ENCODE measurements around the gene CLEC2A.
"Not testable (repeated sequence)": the region's sequence is repeated elsewhere in the genome, so short reads cannot be mapped to it uniquely, and the experiment has no call there.

The CLEC2A gene

DNA sequence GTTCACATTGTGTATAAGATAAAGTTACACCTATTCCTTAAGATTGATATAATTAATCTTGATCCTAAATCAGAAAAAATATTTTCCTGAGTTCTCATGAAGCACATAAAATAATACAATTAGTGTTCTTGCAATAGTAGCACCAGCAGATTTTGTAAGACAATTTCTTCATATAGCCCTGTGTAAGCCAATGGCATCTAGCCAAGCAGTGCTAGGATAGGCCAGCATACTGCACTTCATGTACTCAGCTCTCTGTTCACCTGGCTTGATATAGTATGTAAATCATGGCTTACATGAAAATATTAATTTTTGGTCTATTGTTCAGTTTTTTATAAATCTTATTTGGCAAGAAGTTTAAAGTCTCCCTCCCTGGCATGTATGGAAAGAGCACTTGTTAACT is 49.0 kb downstream of the CLEC2A start:
- no peak for DNase-seq (ENCODE audit: extremely low read depth in 1 of 2, low read depth in 1 of 2)

DNA sequence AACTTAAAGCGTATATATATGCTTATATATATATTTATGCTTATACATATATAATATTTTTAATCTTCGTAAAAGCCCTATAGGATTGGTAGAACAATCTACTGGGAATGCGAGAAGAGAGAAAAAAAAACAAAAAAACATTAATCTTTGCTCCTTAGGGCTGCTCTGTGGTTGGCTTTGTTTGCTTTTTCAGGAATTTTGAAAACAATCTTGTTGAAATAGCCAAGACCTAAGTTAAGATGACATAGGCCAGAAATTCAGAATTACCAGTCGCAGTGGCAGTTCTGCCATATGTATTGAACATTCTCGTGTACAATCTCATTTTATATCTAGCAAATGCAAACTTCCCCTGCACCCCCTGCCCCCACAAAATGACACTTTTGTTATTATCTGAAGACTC is 50.2 kb downstream of the CLEC2A start:
- DNase-seq (ENCODE audit: extremely low read depth in 1 of 2, low read depth in 1 of 2), result no peak

DNA sequence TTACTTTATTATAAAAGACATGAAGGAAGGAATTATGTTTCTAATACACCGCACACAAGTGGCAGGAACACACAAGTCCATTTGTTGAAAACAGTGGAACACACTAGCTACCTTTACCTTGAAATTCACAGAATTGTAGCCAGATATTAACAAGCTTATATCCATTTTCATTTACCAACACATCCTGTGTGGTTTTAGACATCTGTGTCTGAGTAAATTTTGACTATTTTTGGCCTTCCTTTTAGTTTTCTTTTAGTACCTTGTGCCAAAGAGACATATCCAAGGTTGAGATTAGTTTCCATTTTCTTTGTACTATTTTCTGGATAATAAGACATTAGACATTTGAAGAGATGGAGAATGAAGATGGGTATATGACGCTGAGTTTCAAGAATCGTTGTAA is 50.9 kb downstream of the CLEC2A start, which contains the start of gene KLRF2:
Gene KLRF2 (plus strand): TSS at position 244 of the 400 bp plus-strand sequence. CDS start 107 bp downstream, at position 351.
- DNase-seq (ENCODE audit: extremely low read depth in 1 of 2, low read depth in 1 of 2), result no peak

DNA sequence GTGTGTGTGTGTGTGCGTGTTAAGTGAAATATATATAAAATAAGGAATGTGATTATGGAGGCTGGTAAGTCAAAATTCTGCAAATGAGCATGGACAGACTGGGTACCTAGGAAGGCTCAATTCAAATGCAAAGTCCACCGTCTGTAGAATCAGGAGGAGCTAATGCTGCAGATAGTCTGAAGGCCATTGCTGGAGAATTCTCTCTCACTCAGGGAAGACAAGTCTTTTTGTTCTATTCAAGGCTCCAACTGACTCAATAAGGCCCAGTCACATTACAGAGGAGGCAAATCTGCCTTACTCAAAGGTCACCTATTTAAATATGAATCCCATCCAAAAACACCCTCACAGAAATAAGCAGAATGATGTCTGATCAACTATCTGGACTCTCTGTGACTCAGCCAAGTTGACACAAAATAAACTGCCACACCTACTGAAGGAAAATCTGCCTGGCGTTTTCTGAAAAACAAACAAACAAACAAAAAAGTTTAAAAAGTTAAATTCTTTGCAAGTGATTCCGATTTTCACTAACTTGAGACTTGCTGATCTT is 51.6 kb downstream of the CLEC2A start:
- no peak for DNase-seq (ENCODE audit: extremely low read depth in 1 of 2, low read depth in 1 of 2)

DNA sequence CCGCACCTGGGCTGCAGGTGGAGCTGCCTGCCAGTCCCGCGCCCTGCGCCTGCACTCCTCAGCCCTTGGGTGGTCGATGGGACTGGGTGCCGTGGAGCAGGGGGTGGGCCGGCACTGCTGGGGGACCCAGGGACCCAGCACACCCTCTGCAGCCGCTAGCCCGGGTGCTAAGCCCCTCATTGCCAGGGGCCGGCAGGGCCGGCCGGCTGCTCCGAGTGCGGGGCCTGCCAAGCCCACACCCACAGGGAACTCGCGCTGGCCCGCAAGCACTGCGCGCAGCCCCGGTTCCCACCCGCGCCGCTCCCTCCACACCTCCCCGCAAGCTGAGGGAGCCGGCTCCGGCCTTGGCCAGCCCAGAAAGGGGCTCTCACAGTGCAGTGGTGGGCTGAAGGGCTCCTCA is 56.0 kb downstream of the CLEC2A start:
- DNase-seq (ENCODE audit: extremely low read depth in 1 of 2, low read depth in 1 of 2), result not testable (repeated sequence)

DNA sequence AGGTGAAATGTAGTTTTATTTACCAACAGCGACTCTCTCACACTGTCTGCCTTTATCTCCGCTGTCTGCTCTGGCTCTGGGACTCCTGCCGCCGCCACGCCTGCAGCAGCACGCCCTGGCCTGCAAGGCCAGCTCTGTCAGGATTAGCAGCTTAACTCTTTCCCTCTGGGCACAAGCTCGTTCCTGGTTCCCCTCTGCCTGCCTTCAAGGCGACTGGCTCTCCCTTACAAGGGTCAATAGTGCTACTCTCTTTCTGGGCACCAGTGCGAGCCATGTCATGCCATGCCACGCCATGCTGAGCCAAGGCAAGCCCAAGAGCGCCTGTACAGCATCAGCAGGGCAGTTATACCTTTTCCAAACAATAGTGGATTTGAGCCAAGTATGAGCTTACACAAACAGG is 59.4 kb downstream of the CLEC2A start:
- DNase-seq (ENCODE audit: extremely low read depth in 1 of 2, low read depth in 1 of 2), result no peak

DNA sequence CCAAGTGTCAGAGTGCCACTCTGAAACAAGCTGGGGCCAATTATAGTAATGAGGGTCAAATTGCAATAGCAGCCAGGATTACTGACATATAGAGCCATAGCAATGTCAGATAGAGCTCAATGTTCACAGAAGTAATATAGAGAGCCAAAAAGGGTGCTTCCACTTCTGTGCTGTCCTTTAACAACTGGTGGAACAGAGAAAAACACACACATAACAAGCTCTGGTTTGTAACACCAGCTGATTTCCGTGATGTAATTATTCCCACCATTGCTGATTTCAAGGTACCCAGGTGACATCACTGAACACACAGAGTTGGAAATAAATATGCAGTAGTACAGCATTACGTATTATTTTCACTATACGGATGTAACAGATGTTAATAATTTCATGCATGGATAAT is 60.0 kb downstream of the CLEC2A start:
- DNase-seq (ENCODE audit: extremely low read depth in 1 of 2, low read depth in 1 of 2), result no peak

DNA sequence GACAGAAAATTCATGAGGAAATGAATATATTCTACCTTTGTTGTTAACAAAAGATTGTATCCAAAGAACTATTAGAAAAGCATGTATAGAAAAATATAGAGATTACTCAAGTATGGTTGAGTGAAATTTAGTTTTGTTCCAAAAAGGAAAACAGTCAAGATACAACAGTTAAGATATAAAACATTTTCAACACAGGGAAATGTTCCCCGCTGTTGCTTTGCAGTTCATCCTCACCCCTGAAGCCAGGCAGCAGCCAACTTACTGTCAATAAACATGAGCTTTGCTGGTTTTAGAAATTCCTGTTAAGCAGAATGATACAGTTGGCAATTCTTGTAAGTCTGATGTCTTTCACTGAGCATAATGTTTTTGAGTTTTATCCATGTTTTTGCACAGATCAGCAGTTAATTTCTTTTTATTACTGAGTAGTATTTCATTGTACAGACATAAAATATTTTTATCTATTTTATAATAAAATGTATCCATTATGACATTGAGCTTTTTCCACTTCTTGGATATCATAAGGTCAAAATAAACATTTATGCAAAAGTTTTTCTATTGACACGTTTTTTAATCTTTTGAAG is 61.8 kb downstream of the CLEC2A start:
- DNase-seq (ENCODE audit: extremely low read depth in 1 of 2, low read depth in 1 of 2), result no peak

DNA sequence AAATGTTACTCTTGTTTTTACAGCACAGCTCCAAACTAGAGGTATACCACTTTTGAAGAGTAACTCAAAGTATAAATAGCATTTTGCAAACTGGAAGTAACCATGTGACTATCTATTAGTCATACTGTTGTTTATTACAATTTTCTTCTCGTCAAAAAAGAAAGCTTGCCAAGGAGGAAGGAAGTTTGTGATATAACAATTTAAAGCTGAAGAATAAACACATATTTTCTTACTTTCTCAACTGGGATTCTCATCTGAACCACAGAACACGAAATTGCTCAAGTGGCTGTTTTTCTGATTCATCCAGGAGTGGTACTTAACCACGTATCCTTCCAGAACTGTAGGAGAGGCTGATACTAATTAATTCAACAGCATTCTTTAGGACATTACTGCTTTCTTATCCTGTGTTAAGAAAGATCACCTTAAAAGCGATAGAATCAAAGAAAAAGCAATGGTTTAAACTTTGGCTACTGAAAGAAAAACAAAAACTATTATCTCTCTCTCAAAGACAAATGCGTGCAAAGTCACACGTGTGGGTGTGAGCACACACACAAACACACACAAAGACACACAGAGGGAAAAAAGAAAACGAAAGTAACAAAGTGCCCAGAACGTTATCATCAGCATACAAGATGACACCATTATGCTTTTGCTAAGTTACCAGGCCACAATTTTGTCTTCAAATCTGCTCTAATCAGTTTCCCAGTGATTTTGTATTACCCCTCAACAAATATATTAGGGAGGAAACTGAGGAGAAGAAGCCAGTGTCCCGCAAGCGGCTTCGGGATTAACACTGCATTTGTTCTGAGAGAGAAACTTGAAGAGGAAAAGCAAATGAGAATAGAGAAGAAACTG is 62.6 kb downstream of the CLEC2A start, which contains the start of gene CLEC2B:
Gene CLEC2B (minus strand): TSS at position 48 of the 855 bp plus-strand sequence.
- DNase-seq (ENCODE audit: extremely low read depth in 1 of 2, low read depth in 1 of 2), result no peak

DNA sequence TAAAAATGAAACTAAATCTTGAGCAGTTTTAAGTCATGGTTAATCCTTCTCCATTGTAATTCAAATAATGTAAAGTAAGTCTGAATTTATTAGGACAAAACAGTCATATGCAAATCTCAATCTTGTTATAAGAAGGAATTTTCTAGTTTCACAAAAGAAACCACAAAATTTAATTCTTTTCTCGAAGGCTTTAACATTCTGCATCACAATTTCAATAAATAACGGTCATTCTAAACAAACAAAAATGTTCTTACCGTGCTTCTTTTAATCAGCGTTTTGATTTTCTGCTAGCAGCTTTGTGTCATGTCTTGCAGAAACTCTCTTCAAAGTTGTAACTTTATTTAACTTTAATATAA is 63.2 kb downstream of the CLEC2A start:
- no peak for DNase-seq (ENCODE audit: extremely low read depth in 1 of 2, low read depth in 1 of 2)

DNA sequence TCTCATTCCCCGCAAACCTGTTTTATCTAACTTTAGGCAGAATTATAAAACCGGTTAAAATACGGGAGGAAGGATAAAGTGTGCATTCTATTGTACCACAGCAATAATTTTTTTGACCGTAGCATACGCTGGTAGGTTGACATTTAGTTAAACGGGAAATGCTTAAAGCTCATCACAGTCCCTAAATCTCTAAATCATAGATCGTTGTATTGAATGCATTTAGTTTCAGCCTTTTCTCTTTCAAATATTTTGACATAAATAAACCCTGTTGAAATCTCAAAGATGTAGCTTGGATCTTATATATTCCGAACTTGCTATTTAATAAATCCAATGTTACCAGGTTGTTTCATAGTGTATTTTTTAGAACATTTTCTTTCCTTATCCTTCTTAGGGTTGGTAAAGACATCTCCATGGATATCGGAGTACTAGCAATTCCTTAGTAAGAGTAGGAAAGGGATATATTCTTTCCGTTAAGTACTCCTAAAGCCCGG is 63.8 kb downstream of the CLEC2A start:
- DNase-seq (ENCODE audit: extremely low read depth in 1 of 2, low read depth in 1 of 2), result no peak

DNA sequence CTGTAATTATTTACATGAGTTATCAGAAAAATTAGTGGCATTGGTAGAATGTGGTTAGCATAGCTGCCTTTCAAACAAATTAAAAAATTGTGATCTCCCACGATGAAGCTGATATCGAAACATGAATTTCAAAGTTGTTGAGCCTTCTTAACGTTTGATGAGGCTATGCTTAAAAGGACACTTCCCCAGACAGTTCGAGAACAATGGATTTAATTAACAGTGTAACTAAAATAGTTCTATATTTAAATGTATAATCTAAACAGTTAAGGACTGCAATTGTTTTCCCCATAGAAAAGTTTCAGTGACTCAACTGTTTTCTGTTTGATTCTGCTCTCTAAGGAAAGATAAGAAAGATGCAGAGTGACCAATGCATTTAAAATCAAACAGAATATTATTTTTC is 64.6 kb downstream of the CLEC2A start:
- DNase-seq (ENCODE audit: extremely low read depth in 1 of 2, low read depth in 1 of 2), result no peak

DNA sequence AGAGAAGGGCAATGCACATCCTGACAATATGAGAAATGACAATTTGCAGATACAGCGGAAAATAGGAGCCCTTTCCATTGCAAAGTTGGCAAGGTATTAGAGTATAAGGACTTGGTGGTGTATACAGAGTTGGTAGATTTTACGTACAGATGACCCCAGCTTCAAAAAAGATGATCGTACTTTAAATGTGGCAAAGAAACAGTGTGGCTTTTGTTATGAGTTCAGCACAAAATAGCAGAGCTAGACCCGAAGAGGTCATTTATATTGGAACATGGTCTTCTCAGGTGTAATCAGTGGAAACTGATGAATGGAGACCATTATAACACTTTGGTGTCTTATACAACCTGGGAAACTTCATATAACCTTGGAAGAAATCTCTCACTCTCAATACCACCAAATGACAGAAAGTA is 65.3 kb downstream of the CLEC2A start:
- DNase-seq (ENCODE audit: extremely low read depth in 1 of 2, low read depth in 1 of 2), result no peak

DNA sequence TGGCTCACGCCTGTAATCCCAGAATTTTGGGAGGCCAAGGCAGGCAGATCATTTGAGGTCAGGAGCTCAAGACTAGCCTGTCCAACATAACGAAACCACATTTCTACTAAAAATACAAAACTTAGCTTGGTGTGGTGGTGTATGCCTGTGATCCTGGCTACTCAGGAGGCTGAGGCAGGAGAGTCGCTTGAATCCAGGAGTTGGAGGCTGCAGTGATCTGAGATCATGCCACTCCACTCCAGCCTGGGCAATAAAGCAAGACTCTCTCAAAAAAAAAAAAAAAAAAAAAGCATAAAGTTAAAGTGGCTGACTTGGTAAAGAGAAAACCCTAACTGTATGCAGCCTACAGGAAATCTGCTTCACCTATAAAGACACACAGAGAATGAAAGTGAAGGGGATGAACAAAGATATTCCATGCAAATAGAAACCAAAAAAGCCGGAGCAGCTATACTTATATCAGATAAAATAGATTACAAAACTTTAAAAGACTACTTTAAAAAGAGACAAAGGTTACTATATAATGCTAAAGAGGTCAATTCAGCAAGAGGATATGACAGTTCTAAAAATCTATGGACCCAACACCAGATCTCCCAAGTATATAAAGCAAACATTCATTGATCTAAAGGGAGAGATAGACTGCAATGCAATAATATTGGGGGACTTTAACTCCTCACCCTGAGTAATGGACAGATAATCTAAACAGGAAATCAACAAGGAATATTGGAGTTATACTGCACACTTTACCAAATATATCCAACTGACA is 67.1 kb downstream of the CLEC2A start:
- DNase-seq (ENCODE audit: extremely low read depth in 1 of 2, low read depth in 1 of 2), result no peak

Measured in stimulated activated CD8-positive, alpha-beta memory T cell treated with anti-CD3 and anti-CD28 coated beads, Interleukin-7, amount 100 ng/mL, for 48 hours (primary cell).